ENCODE results near the gene CUEDC2. TPM values are rescaled to one million over a fixed set of nuclear protein-coding genes. Genes with fewer than 3 reads are reported as not detected.

CUEDC2 gene
- total RNA-seq, 1 donor from 2014 or later, result 86.1 TPM

DNA sequence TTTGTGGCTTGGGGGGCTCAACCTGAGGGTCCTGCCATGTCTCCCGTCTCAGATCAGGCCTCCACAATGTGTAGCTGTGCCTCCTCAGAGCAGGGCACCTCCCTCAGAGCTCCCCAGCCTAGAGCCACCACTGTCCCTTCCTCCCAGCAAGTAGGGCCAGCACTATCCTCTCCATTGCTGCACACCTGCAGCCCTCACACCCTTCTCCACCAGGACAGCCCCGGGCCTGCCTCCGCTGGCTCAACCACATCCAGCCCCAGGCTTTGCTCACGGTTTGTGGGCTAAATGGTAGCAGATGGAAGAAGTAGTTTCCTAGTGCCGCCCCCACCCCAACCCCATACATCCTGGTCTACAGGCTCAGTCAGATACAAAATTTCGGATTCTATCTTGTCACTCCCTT lies 26.7 kb downstream of the CUEDC2 start:
- no peaks in the 10 kb centered on the region for H3K9me3 Mint-ChIP-seq
- peaks cover 4% of the 10 kb centered on the region for H3K36me3 Mint-ChIP-seq
- H3K27ac Mint-ChIP-seq, result peak overlapping the region; percentile 58
- peaks cover 40% of the 10 kb centered on the region for H3K27me3 Mint-ChIP-seq
- H3K4me3 Mint-ChIP-seq, result no peak overlapping the region
- TF ChIP-seq, protein P1, sequence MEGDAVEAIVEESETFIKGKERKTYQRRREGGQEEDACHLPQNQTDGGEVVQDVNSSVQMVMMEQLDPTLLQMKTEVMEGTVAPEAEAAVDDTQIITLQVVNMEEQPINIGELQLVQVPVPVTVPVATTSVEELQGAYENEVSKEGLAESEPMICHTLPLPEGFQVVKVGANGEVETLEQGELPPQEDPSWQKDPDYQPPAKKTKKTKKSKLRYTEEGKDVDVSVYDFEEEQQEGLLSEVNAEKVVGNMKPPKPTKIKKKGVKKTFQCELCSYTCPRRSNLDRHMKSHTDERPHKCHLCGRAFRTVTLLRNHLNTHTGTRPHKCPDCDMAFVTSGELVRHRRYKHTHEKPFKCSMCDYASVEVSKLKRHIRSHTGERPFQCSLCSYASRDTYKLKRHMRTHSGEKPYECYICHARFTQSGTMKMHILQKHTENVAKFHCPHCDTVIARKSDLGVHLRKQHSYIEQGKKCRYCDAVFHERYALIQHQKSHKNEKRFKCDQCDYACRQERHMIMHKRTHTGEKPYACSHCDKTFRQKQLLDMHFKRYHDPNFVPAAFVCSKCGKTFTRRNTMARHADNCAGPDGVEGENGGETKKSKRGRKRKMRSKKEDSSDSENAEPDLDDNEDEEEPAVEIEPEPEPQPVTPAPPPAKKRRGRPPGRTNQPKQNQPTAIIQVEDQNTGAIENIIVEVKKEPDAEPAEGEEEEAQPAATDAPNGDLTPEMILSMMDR (conservative IDR thresholded peaks at IDR 0.05), result no peak
- DNase-seq (ENCODE audit: extremely low spot score, unreplicated experiment), result no peak
- peaks cover 8% of the 10 kb centered on the region for H3K4me1 Mint-ChIP-seq (ENCODE audit: unreplicated experiment)

DNA sequence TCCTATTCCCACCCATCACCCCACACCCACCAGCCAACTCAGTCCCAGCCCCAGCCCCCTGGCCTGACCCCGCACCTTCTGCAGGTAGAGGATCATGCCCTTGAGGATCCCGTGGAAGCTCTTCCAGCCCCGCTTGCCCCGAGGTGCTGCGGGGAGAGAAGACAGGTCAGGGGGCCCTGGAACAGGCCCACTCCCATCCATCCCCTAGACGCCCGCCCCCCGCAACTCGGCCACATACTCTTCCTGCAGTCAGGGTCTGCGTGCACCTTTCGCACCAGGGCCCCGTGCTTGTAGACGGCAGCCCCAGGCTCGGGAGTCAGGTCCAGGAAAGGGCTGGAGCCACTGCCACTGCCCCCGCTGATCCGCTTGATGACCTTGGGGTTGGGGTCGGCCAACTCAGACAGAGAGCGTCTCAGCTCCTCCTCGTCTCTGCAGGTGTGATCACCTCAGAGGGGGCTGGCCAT lies 27.2 kb downstream of the CUEDC2 start:
- Mint-ChIP-seq H3K9me3 (no peaks in the 10 kb centered on the region), H3K4me3 (no peak overlapping the region), H3K4me1 (ENCODE audit: unreplicated experiment) (peaks cover 8% of the 10 kb centered on the region), H3K36me3 (peaks cover 4% of the 10 kb centered on the region), H3K27me3 (peaks cover 39% of the 10 kb centered on the region), H3K27ac (no peak overlapping the region)
- TF ChIP-seq, protein P1 (conservative IDR thresholded peaks at IDR 0.05), result no peak
- peak; percentile 68 for DNase-seq (ENCODE audit: extremely low spot score, unreplicated experiment)

DNA sequence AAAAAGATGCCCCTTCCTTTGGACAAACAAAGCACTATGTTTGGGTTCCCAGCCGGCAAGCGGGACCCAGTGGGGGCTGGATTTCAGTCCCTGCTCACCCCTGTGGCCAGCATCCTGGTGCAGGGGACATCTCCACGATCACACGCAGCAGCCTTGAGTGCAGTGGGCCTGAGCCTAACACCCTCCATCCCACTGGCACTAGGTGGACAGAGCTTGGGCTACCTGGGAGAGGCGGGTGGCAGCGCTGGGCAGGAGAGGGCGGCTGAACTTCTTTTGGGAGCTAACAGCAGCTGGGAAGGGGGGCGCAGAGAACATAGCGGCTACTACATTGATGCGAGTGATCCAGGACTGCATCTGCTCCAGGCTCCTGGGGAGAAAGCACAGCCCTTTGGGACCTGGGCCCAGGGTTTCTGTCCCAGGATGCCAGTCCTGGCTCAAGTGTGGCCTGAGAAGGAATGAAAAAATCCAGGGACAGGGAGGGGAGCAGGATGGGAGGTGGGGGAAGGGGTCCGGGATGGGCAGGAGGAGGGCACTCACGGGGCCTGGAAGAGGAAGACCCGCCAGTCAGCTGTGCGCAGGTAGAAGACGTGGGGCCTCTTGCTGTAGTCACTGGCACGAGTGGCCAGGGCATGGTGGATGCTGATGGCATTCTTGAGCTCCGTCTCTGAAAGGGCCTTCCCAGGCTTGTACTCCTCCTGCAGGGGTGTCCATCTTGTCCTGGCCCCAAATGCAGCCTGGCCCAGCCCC lies 27.8 kb downstream of the CUEDC2 start:
- no peak for DNase-seq (ENCODE audit: extremely low spot score, unreplicated experiment)
- H3K27me3 Mint-ChIP-seq, result peaks cover 33% of the 10 kb centered on the region
- H3K9me3 Mint-ChIP-seq, result no peaks in the 10 kb centered on the region
- TF ChIP-seq, protein P1 (conservative IDR thresholded peaks at IDR 0.05), result no peak
- H3K4me1 Mint-ChIP-seq (ENCODE audit: unreplicated experiment), result peaks cover 2% of the 10 kb centered on the region
- H3K36me3 Mint-ChIP-seq, result peaks cover 2% of the 10 kb centered on the region
- no peak overlapping the region for H3K4me3 Mint-ChIP-seq
- H3K27ac Mint-ChIP-seq, result no peak overlapping the region

DNA sequence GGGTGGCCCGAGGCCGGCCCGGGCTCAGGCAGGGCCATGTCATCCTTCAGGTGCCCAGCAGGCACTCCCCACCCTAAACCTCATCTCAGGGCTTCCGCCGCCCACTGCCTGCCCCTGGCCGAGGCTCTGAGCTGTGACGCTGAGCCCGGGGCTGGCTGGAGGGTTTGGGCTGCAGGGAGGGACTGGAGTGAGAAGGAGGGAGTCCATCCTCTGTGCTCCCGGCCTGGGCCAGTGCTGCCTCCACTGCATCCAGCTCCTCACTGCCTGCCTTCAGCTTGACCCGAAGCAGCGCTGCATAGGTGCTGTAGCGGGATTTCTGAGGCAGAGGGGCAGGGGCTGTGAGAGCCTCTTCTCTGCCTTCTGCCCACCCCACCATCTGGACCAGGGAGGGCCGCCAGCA lies 29.3 kb downstream of the CUEDC2 start:
- no peak overlapping the region for H3K27ac Mint-ChIP-seq
- H3K36me3 Mint-ChIP-seq, result no peaks in the 10 kb centered on the region
- DNase-seq (ENCODE audit: extremely low spot score, unreplicated experiment), result peak; percentile 65
- no peaks in the 10 kb centered on the region for H3K9me3 Mint-ChIP-seq
- H3K4me3 Mint-ChIP-seq, result no peak overlapping the region
- TF ChIP-seq, protein P1 (conservative IDR thresholded peaks at IDR 0.05), result no peak
- H3K27me3 Mint-ChIP-seq, result peaks cover 26% of the 10 kb centered on the region
- H3K4me1 Mint-ChIP-seq (ENCODE audit: unreplicated experiment), result no peaks in the 10 kb centered on the region

DNA sequence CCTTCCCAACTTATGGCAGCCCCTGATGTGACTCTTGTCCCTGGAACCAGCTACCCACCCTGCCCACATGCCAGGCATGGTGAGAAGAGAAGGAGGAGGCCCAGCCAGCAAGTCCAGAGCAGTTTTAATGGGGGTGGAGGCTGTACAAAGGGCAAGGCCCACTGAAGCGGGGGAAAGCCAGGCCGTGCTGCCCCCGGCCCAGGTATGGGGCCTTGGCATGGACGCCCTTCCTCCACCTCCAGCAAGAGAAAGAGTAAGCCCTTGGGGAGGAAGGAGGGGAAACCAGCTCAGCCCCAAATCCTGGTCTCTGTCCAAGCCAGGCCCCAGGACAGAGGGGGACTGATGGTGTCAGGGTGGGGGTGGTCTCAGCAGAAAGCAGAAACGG lies 29.9 kb downstream of the CUEDC2 start:
- peaks cover 19% of the 10 kb centered on the region for H3K27me3 Mint-ChIP-seq
- H3K36me3 Mint-ChIP-seq, result no peaks in the 10 kb centered on the region
- no peaks in the 10 kb centered on the region for H3K9me3 Mint-ChIP-seq
- DNase-seq (ENCODE audit: extremely low spot score, unreplicated experiment), result no peak
- H3K4me3 Mint-ChIP-seq, result no peak overlapping the region
- no peaks in the 10 kb centered on the region for H3K4me1 Mint-ChIP-seq (ENCODE audit: unreplicated experiment)
- H3K27ac Mint-ChIP-seq, result no peak overlapping the region
- TF ChIP-seq, protein P1 (conservative IDR thresholded peaks at IDR 0.05), result no peak

Measured in type B pancreatic cell (in vitro differentiated cells).